DMS114 treated with DMSO at 0.1 percent for 48 hours (cell line): ENCODE results near the gene ZSCAN5A.
"Not testable (repeated sequence)": the region's sequence is repeated elsewhere in the genome, so short reads cannot be mapped to it uniquely, and the experiment has no call there.

ENCODE experiments used
- DNase-seq: peaks from one replicate; lab custom pipeline; 2025; ENCODE audit not compliant: unreplicated experiment; lab: John Stamatoyannopoulos, UW

ZSCAN5A gene

DNA sequence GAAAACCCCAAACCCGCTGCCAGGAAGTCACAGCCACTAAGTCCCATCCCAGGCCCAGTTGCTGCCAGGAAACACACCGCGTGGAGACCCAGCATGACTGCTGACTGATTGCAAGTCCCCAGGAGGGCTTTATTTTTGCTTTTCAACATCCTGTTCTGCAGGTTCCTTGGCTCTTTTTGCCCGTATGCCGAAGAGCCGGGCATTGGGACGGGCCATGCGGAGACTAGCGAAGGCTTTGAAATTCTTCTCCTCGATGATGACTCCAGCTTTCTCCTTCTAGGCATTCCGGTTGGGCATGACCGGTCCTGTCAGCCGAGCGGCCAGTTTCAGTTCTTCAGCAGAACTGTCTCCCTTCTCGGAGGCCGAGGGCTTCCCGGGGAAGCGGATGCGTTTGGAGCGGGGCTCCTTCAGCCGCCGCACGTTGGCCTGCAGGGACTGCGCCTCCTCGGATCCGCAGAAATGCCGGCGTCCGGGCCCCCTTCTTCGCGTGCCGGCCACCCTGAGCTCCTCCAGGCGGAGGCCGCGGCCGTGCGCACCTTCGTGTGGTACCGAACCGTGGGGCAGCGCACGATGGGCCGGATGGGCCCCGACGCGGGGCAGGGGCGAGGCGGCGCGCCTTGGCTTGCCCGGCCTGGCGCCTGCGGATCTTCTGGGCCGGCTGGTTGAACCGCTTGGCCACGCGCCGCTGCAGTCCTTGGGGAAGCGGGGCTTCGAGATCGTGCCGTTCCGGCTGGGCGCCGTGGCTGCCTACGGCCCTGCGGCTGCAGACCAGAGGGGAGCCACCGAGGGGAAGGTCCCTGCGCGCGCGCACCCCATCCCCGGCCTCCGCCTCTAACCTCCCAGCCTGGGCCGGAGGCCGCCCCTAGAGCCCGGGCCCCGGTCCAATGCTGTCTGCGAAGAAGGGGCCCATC, 97.3 kb downstream of the ZSCAN5A start:
- DNase-seq = no peak

DNA sequence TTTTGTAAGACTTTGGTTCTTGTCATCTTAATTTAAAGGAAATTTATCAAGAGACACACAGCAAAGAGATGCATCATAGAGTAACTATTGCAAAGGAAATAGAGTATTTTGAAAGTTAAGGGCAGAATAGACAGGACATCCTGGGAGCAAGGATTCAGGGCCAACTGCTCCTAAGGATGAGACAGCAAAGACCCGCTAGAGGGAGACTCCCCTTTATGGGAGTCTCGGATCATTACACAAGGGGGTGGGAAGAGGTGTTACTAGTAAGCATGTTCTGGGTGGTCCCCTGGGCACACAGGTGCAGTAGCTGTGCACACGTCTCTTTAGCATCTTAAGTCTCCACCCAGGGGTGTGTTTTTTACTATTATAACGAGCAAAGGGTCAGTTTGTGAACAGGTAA, 102.9 kb downstream of the ZSCAN5A start:
- no peak for DNase-seq

DNA sequence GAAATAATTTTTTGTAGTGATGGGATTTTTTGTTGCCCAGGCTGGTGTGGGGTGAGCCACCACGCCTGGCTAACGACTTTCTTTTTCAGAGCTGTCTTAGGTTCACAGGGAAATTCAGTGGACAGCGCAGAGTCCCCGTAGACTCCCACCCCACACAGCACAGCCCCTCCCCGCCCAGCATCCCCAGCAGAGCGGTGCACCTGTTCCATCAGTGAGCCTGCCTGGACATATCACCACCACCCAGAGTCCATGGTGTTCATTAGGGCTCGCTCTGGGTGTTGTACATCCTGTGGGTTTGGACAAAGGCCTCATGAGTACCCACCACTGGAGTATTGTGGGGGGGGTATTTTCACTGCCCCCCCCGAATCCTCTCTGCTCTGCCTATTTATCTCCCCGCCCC, 104.6 kb downstream of the ZSCAN5A start:
- DNase-seq = not testable (repeated sequence)

DNA sequence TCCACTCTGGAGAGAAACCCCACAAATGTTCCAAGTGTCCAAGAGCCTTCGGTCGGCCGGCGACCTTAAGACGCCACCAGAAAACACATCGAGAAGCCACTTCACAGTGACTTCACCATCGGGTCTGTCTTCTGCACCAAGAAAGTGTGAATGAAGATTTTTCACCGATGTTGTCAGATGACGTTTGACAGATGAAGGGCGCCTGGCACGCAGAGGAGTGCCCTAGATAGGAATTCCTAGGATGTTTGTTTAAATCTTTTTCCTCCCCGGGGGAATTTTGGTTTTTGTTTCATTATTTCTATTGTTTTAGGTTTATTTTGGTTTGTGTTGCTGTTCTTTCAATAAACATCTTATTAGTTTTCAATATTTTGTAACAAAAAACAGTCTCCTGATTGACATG, 105.5 kb downstream of the ZSCAN5A start:
- DNase-seq = no peak

DNA sequence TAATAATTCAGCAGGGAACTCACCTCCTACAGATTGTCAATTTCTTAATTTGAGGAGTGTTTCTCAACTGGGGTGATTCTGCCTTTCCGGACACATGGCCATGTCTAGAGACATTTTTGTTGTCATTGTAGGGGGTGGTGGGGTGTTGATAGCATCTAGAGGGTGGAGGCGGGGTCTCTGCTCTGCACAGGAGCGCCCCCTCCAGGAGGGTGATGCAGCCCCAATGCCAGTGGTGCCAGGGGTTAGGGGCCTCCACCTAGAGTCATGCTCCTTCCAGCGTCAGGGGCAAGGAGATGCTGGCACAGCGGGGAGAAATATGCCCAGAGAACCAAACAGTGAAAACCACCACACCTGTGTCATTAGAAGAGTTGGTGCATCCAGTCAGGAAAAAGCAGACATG, 107.1 kb downstream of the ZSCAN5A start:
- not testable (repeated sequence) for DNase-seq

DNA sequence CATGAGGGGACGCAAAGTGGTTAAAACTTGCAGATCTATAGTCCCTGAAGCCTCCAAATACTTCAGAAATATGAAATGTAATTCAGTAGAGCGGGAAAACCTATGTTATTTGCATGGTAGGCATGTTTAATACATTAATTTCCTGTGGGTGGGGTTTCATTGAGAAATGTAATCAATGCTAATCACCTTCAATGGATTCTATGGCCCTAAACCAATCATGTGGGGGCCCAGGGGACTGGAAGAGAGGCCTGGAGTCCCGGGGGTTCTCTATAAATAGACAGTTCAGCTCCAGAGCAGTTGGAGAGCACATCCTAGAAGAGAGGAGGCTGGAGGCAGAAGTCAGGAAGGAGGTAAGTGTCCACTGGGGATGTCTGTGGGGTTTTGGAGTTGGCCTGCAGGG, 112.7 kb downstream of the ZSCAN5A start, which contains the start of gene ZSCAN5C:
Gene ZSCAN5C, plus strand, starts transcription at position 301 of the 400 bp plus-strand sequence. CDS start 3,641 bp downstream, outside the sequence.
- DNase-seq = no peak

DNA sequence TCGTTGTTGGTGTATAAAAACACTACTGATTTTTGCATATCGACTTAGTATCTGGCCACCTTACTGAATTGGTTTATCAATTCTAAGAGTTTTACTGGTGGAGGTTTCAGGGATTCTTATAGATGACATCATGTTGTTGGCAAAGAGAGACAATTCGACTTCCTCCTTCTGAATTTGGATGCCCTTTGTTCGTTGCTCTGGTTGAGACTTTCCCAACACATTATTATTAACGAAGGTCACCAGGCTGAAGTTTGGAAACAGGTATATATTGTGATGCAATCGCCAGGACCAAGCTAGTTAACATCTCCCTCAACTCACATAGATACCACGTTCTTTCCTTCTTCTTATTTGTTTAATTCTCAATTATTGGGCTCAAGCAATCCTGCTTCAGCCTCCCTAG, 115.0 kb downstream of the ZSCAN5A start:
- no peak for DNase-seq

DNA sequence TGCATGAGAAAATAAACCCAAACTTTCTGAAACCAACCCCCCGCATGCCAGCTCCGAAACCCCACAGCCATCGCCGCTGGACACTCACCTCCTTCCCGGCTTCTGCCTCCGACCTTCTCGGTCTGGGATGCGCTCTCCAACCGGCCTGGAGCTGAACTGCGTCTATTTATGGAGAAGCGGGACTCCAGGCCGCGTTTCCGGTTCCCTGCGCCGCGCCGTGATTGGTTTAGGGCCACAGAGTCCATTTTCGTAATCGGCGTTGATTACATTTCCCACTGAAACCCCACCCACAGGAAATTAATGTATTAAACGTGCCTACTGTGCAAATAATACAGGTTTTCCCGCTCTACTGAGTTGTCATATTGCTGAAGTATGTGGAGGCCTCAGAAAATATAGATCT, 117.0 kb downstream of the ZSCAN5A start, which contains the start of gene ZSCAN5B:
Gene ZSCAN5B, minus strand, starts transcription at position 138 of the 400 bp plus-strand sequence. CDS start 4,731 bp downstream, outside the sequence.
- DNase-seq = not testable (repeated sequence)

DNA sequence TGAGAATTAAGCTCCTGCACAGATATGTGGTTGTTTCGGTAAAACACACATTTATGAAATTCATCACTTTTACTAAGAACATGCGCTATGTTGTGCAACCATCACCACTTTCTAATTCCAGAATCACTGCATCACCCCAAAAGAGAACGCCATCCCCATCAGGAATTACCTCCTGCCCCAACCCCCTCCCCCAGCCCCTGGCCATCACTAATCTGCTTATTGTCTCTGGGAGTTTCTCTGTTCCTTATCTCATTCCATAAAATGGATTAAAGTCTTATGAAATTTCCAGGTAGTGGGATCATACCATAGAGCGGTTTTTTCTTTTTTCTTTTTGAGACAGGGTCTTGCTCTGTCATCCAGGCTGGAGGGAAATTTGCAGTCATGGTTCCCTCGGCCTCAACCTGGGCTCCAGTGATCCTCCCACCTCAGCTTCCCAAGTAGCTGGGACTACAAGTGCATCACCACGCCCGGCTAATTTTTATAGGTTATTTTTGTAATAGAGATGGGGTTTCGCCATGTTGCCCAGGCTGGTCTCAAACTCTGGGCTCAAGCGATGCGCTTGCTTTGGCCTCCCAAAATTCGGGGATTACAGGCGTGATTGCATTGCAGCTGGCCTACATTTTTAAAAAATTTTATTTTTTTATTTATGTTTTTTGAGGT, 120.5 kb downstream of the ZSCAN5A start:
- no peak for DNase-seq

DNA sequence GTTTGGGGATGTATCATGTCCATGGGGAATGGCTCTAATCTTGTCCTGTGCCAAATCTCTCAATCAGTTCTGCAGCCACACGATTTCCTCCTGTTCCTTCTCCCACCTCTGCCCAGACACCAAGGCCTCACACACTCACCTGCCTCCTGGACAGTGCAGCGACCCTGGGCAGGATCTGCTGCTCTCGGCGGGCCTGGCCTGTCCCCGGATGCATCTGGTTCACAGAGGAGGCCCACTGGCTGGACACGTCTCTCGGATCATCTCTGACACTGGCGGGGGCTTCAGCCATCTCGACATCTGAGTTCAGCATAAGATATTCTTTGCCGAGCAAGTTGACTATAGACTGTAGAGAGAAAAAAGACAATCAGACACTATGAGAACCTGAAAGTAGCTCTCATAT, 122.9 kb downstream of the ZSCAN5A start:
- DNase-seq = no peak

DNA sequence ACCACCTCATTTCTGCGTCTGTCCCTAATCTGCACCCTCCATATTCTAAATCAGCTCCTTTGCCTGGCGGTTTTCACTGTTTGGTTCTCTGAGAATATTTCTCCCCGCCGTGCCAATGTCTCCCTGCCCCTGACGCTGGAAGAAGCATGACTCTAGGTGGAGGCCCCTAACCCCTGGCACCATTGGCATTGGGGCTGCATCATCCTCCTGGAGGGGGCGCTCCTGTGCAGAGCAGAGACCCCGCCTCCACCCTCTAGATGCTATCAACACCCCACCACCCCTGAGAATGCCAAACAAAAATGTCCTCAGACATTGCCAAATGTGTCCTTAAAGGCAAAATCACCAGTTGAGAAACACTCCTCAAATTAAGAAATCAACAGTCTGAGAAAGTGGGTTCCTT, 123.5 kb downstream of the ZSCAN5A start:
- DNase-seq = no peak

DNA sequence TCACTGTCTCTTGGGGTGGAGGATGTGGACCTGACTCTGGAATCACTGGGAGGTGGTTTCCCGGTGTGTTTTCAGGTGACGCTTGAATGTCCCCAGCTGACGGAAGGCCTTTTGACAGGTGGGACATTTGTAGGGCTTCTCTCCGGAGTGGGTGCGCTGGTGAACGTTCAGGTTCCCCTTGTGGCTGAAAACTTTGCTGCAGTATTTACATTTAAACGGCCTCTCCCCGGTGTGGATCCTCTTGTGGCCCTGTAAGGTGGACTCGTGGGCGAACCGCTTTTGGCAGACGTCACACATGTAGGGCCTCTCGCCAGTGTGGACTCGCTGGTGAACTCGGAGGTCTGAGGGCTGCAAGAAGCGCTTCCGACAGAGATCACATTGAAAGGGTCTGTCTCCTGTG, 124.9 kb downstream of the ZSCAN5A start:
- no peak for DNase-seq

DNA sequence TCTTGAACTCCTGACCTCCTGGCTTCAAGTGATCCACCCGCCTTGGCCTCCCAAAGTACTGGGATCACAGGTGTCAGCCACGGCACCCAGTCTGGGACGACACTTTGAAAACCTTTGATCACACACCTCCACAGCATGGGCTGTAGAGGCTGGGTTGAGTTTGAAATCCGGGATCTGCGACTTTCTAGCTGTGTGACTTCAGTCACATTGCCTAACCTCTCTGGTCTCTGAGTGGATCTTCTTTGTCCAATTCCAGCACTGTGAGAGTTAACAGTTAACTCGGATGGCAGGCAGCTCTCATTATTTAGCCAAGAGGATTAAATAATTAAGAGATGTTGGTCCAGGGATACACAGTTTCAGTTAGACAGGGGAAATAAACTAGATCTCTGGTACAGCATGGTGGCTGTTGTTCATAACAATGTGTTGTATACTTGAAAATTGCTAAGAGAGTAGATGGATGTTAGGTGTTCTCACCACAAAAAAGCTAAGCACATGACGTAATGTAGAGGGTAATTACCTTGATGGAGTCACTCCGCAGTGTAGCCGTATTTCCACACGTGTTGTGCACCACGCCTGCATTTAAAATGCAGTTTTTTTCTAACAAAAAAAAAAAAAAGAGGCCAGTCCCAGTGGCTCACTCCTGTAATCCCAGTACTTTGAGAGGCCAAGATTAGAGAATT, 136.9 kb downstream of the ZSCAN5A start:
- DNase-seq = no peak

DNA sequence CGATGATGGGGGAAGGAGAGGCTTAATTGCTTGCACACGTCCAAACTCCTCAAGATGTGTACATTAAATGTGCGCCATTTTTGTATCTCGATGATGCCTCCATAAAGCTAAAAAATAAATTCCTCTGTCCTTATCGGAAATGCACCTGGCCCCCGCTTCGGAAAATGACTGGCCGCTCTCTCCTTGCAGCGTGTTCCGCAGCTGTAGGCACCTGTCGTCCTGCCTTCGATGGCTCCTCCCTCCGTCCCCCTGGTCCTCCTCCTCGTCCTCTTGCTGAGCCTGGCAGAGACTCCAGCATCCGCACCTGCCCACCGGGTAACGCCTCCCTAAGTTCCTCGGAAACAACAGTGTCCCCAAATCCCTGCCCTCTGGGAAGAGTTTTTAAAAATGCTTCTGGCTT, 137.8 kb downstream of the ZSCAN5A start:
- no peak for DNase-seq

DNA sequence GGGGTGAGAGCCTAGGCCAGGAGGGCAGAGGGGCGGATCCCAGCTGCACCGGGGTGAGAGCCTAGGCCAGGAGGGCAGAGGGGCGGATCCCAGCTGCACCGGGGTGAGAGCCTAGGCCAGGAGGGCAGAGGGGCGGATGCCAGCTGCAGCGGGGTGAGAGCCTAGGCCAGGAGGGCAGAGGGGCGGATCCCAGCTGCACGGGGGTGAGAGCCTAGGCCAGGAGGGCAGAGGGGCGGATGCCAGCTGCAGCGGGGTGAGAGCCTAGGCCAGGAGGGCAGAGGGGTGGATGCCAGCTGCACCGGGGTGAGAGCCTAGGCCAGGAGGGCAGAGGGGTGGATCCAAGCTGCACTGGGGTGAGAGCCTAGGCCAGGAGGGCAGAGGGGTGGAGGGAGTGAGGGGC, 138.3 kb downstream of the ZSCAN5A start:
- not testable (repeated sequence) for DNase-seq

DNA sequence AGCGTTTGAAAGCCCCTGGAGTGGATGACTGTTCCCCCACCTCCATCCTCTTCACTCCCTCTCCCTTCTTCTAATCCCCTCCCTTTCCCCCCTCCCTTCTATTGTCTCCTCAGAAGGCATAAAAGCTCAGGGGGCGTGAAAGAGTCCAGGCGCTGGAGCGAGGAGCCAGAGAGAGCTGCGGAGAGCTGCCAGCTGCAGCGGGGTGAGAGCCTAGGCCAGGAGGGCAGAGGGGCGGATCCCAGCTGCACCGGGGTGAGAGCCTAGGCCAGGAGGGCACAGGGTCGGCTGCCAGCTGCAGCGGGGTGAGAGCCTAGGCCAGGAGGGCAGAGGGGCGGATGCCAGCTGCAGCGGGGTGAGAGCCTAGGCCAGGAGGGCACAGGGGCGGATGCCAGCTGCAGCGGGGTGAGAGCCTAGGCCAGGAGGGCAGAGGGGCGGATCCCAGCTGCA, 138.8 kb downstream of the ZSCAN5A start, which contains the start of gene GALP:
Gene GALP, plus strand, starts transcription at position 148 of the 447 bp plus-strand sequence. CDS start 1,101 bp downstream, outside the sequence.
- not testable (repeated sequence) for DNase-seq

DNA sequence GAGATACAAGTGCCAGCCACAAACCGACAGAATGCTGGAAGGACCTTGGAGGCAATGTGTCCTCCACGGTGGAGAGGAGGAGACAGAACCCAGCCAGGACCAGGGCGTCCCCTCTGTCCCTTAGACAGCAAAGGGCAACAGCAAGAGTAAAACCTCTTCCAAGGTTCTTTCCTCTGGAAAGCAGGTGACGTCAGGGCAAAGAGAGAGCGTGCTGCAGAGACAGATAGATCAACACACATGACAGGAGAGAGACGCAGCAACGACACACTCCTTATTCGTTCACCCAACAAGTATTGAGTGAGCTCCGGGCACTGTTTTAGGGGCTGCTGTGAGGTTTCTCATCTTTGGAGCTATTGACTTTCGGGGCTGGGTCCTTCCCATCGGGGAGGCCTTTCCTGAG, 140.1 kb downstream of the ZSCAN5A start:
- no peak for DNase-seq

DNA sequence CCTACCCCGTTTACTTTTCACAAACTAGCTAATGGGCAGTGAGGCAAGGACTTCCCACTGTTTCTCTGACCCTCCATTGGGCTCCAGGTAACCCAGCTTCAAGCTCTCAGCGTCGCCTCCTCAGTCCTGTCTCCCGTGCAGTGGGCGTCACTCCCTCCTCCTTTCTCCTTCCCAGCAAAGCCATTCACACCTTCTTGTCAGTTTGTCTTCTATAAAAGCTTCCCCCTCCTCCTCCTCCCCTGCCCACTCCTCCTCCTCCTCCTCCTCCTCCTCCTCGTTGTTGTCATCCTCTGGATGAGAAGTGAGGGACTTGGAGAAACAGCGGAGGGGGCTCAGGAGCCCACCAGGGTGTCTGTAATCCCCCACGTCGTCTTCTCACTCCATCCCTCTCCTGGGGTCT, 140.6 kb downstream of the ZSCAN5A start:
- no peak for DNase-seq
